B cell (primary cell): Measurements from ENCODE around the gene USP6. TPM values are rescaled to one million over a fixed set of nuclear protein-coding genes. Genes with fewer than 3 reads are reported as not detected.

Experiments used
- ATAC-seq: fragments of 200-7000 bp; cut with Tn5 transposase; one replicate; pipeline ENCODE4 v1.10.0; 2021; ENCODE audit warnings: low read depth, mild to moderate bottlenecking, moderate number of reproducible peaks, moderate library complexity
- CTCF ChIA-PET: fragments of 350-600 bp; sonication (Branson Sonifier 250); formaldehyde crosslinking; loops from one replicate; lab custom pipeline; 2021; ENCODE audit warnings: antibody characterized with exemption, inconsistent platforms; lab: Charles Lee
- POLR2A ChIA-PET: fragments of 350-600 bp; sonication (Branson Sonifier 250); formaldehyde crosslinking; loops from one replicate; lab custom pipeline; 2021; ENCODE audit warnings: antibody characterized with exemption; lab: Charles Lee
- DNase-seq: peaks from one replicate; pipeline ENCODE4 v3.0.0; 2013
- H2AFZ ChIP-seq: 2 replicates; pipeline ENCODE4 v1.6.1; 2012; ENCODE audit warnings: mild to moderate bottlenecking, low read depth, low read length; ENCODE audit not compliant: insufficient read depth, poor library complexity, severe bottlenecking
- H3K27ac ChIP-seq, 2 donors: 1 replicate in 1 of 2; 2 replicates in 1 of 2; pipeline ENCODE4 v1.5.1; 2012 to 2013; ENCODE audit warnings: low read length in 2 of 2, mild to moderate bottlenecking in 2 of 2, moderate library complexity in 1 of 2
- H3K27me3 ChIP-seq, 4 experiments: fragments of 200-600 bp in 1 of 4; sonication (generic) in 1 of 4; replicated peaks in 1 of 4; 1 replicate in 2 of 4; 2 replicates in 2 of 4; pipeline versions ENCODE4 v1.6.1 to v1.7.0; 2013 to 2016; ENCODE audit warnings: low read length in 3 of 4, mild to moderate bottlenecking in 2 of 4, mixed read lengths in 1 of 4, moderate library complexity in 1 of 4; ENCODE audit not compliant: insufficient read depth in 4 of 4, control insufficient read depth in 3 of 4; ENCODE audit errors: control extremely low read depth in 1 of 4
- H3K36me3 ChIP-seq, 2 experiments: replicated peaks in 1 of 2; 1 replicate in 1 of 2; 2 replicates in 1 of 2; pipeline versions ENCODE4 v1.6.1 to v1.7.1; 2013; ENCODE audit warnings: low read length in 1 of 2; ENCODE audit not compliant: insufficient read depth in 2 of 2, control insufficient read depth in 1 of 2; ENCODE audit errors: control extremely low read depth in 1 of 2, extremely low read depth in 1 of 2
- H3K4me1 ChIP-seq, 2 donors: fragments of 200-600 bp in 1 of 2; sonication (generic) in 1 of 2; 1 replicate in 1 of 2; 2 replicates in 1 of 2; pipeline versions ENCODE4 v1.5.1 to v1.6.1; 2013 to 2017; ENCODE audit warnings: low read length in 2 of 2; ENCODE audit not compliant: control insufficient read depth in 2 of 2, insufficient read depth in 2 of 2
- H3K4me2 ChIP-seq: replicated peaks from 2 replicates; pipeline ENCODE3; 2012; ENCODE audit warnings: mild to moderate bottlenecking, low read depth, low read length; ENCODE audit not compliant: poor library complexity, severe bottlenecking
- H3K4me3 ChIP-seq, 5 experiments: fragments of 200-600 bp in 1 of 5; sonication (generic) in 1 of 5; 1 replicate in 3 of 5; 2 replicates in 2 of 5; pipeline versions ENCODE4 v1.5.1 to v1.7.0; 2011 to 2016; ENCODE audit warnings: low read length in 4 of 5, mild to moderate bottlenecking in 4 of 5, low read depth in 2 of 5, control low read depth in 1 of 5, moderate library complexity in 1 of 5; ENCODE audit not compliant: insufficient read depth in 1 of 5; ENCODE audit errors: control extremely low read depth in 1 of 5, extremely low read depth in 1 of 5
- H3K79me2 ChIP-seq: fragments of 200-600 bp; sonication (generic); one replicate; pipeline ENCODE4 v1.6.0; 2016; ENCODE audit warnings: low read length; ENCODE audit not compliant: control insufficient read depth, insufficient read depth
- H3K9ac ChIP-seq: fragments of 200-600 bp; sonication (generic); 2 replicates; pipeline ENCODE4 v1.6.1; 2017; ENCODE audit warnings: mild to moderate bottlenecking, low read length, moderate library complexity
- H3K9me3 ChIP-seq, 3 donors: one replicate each; pipeline versions ENCODE4 v1.6.1 to v1.7.1; 2013; ENCODE audit warnings: low read length in 2 of 3; ENCODE audit not compliant: control insufficient read depth in 2 of 3, insufficient read depth in 1 of 3; ENCODE audit errors: control extremely low read depth in 1 of 3
- H4K20me1 ChIP-seq: 2 replicates; pipeline ENCODE4 v1.6.0; 2012; ENCODE audit warnings: mild to moderate bottlenecking, low read length; ENCODE audit not compliant: insufficient read depth, control insufficient read depth, poor library complexity, severe bottlenecking
- H3K27ac Mint-ChIP-seq: one replicate; pipeline ENCODE4 v1.8.0; 2021; ENCODE audit warnings: mixed read lengths
- H3K27me3 Mint-ChIP-seq: one replicate; pipeline ENCODE4 v1.8.0; 2021; ENCODE audit warnings: mixed read lengths
- H3K4me1 Mint-ChIP-seq: one replicate; pipeline ENCODE4 v1.8.0; 2021; ENCODE audit warnings: mixed read lengths
- H3K4me3 Mint-ChIP-seq: one replicate; pipeline ENCODE4 v1.8.0; 2021; ENCODE audit warnings: mixed read lengths
- H3K9me3 Mint-ChIP-seq: one replicate; pipeline ENCODE4 v1.8.0; 2022; ENCODE audit warnings: mixed read lengths; ENCODE audit not compliant: insufficient read depth
- EZH2 ChIP-seq: IDR thresholded peaks from 2 replicates; pipeline ENCODE4 v1.6.1; 2012; ENCODE audit warnings: borderline replicate concordance, low read depth, mild to moderate bottlenecking, moderate library complexity, low read length; ENCODE audit not compliant: insufficient read depth, poor library complexity, severe bottlenecking
- WGBS: methylation state at CpG from one replicate; pipeline ENCODE4 v1.1.5; 2013; ENCODE audit warnings: missing lambda C conversion rate; ENCODE audit not compliant: insufficient coverage; 5-methylcytosine and 5-hydroxymethylcytosine counted together
- intact Hi-C: fragments of 100-400 bp; cut with micrococcal nuclease; formaldehyde crosslinking; loops from one replicate; pipeline ENCODE4 v1.10.0; 2022
- polyA plus RNA-seq: library from polyadenylated mRNA; depleted of rRNA; stranded (reverse); fragments of >200 nt; gene quantifications from 2 replicates; pipeline ENCODE4 v1.2.3, GENCODE V29; 2012
- total RNA-seq, 2 donors: library from RNA; stranded (reverse); fragments of 120-200 nt in 1 of 2; gene quantifications; 1 replicate in 1 of 2; 2 replicates in 1 of 2; pipeline versions ENCODE4 v1.2.3 to v1.2.4, GENCODE V29; 2013 to 2022
- TF ChIP-seq, protein P1 (sequence below): fragments of 200-600 bp; IDR thresholded peaks from one replicate; pipeline ENCODE4 v1.8.0; 2022; ENCODE audit warnings: antibody characterized with exemption, mild to moderate bottlenecking

Gene USP6
- total and polyA plus RNA-seq, 2 donors (not counting 1 experiment from before 2014, with no cell fraction given) = 0.36 to 0.47 TPM

GRCh38 chr17:5182597-5183409 is 67.0 kb downstream of the USP6 start:
- CTCF ChIA-PET = interaction anchor here (1.3 to 2.1 kb wide), 2 partner anchors 9 to 103 kb away, joined by 3 to 8 read pairs; partner anchors contain the start of gene ZNF594
- intact Hi-C loops = no loop called here
- Mint-ChIP-seq H3K4me1 (no peaks in the 10 kb centered on the region), H3K9me3 (peaks cover 23% of the 10 kb centered on the region), H3K27ac (no peak overlapping the region), H3K4me3 (no peak overlapping the region), H3K27me3 (no peaks in the 10 kb centered on the region)
- Histone ChIP-seq H3K36me3 (peaks cover 6 to 25% of the 10 kb centered on the region in 2 experiments), H3K27me3 (no peaks in the 10 kb centered on the region), H4K20me1 (no peaks in the 10 kb centered on the region), H2AFZ (no peak overlapping the region), H3K4me2 (no peak overlapping the region), H3K27ac (no peak overlapping the region), H3K79me2 (peaks cover 7% of the 10 kb centered on the region), H3K4me1 (no peaks in the 10 kb centered on the region), H3K9me3 (peaks cover 27 to 89% (median 62%) of the 10 kb centered on the region in 3 donors), H3K9ac (no peak overlapping the region), H3K4me3 (peak overlapping the region in 1 of 5 experiments; percentile 4)
- DNase-seq = no peak
- 100% methylated on average over 1 of the region's 6 CpGs for WGBS
- no peak for ATAC-seq
- TF ChIP-seq EZH2 = no peak
- TF ChIP-seq, protein P1, sequence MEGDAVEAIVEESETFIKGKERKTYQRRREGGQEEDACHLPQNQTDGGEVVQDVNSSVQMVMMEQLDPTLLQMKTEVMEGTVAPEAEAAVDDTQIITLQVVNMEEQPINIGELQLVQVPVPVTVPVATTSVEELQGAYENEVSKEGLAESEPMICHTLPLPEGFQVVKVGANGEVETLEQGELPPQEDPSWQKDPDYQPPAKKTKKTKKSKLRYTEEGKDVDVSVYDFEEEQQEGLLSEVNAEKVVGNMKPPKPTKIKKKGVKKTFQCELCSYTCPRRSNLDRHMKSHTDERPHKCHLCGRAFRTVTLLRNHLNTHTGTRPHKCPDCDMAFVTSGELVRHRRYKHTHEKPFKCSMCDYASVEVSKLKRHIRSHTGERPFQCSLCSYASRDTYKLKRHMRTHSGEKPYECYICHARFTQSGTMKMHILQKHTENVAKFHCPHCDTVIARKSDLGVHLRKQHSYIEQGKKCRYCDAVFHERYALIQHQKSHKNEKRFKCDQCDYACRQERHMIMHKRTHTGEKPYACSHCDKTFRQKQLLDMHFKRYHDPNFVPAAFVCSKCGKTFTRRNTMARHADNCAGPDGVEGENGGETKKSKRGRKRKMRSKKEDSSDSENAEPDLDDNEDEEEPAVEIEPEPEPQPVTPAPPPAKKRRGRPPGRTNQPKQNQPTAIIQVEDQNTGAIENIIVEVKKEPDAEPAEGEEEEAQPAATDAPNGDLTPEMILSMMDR = no peak
- POLR2A ChIA-PET = interaction anchor here (0.6 to 1.1 kb wide), 2 partner anchors 52 to 166 kb away, joined by 3 read pairs; partner anchors contain the start of gene SCIMP

DNA sequence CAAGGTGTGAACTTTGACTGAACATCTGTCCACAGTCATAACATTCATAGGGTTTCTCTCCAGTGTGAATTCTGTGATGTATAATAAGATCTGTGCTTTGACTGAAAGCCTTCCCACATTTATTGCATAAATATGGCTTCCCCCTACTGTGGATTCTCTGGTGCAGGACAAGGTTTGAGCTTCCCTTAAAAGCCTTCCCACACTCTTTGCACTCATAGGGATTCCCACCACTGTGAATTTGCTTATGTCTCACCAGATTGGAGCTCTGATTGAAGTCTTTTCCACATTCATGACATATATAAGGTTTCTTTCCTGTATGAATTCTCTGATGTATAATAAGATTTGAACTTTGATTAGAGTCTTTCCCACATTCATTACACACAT is 67.6 kb downstream of the USP6 start:
- Histone ChIP-seq H3K4me3 (peak overlapping the region in 1 of 5 experiments; percentile 4), H3K27ac (no peak overlapping the region), H4K20me1 (no peaks in the 10 kb centered on the region), H3K36me3 (peaks cover 6 to 27% of the 10 kb centered on the region in 2 experiments), H3K79me2 (peaks cover 9% of the 10 kb centered on the region), H3K4me1 (no peaks in the 10 kb centered on the region), H2AFZ (no peak overlapping the region), H3K9me3 (peaks cover 26 to 92% (median 63%) of the 10 kb centered on the region in 3 donors), H3K4me2 (no peak overlapping the region), H3K9ac (no peak overlapping the region), H3K27me3 (no peaks in the 10 kb centered on the region)
- DNase-seq = no peak
- intact Hi-C loops = no loop called here
- TF ChIP-seq, protein P1 = no peak
- no peak for TF ChIP-seq EZH2
- CTCF ChIA-PET = interaction anchor here (1.3 kb wide), 1 partner anchor 104 kb away, joined by 3 read pairs; no protein-coding TSS in a partner anchor
- no peak overlapping the region for H3K27ac Mint-ChIP-seq
- H3K27me3 Mint-ChIP-seq = no peaks in the 10 kb centered on the region
- H3K4me1 Mint-ChIP-seq = no peaks in the 10 kb centered on the region
- peaks cover 23% of the 10 kb centered on the region for H3K9me3 Mint-ChIP-seq
- POLR2A ChIA-PET = interaction anchor here (0.6 to 1.1 kb wide), 3 partner anchors 52 to 167 kb away, joined by 3 read pairs; partner anchors contain the start of gene SCIMP
- H3K4me3 Mint-ChIP-seq = no peak overlapping the region
- ATAC-seq = no peak
